Measurements from ENCODE around the gene TRAP1. TPM values are rescaled to one million over a fixed set of nuclear protein-coding genes. Genes with fewer than 3 reads are reported as not detected.

Gene TRAP1
- total and polyA plus RNA-seq, 8 donors = 39.5 to 460 (median 88.7) TPM

DNA sequence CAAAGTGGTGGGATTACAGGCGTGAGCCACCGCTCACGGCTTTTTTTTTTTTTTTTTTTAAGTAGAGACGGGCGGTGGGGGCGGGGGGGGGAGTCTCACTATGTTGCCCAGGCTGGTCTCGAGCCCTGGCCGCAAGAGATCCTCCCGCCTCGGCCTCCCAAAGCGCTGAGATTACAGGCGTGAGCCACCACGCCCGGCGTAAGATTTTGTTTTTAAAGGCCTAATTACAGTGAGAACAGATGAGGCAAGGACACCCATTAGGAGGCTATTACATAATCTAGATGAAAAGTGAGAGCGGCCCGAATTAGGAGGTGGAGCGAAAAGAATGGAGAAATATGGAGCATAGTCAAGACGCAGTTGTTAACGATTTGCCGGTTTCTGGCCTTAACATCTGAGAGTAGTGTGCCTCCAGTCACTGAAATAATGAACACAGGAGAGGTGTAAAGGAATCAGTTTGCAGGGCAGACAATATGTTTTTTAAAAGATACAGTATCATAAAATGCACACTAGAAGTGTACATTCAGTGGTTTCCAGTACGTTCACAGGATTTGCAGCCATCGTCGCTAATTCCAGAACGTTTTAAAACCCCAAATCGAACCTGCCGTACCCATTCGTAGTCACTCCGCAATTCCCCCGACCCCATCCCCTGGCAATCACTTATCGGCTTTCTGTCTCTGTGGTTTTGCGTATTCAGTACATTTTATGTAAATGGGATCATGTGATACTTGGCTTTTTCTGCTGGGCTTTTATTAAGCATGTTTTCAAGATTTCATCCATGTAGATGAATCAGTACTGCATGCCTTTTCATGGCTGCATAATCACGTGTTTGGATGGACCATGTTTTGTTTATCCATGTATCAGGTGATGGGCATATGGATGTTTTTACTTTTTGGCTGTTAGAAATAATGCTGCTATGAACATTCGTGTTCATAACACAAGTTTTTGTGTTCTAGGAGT, 104.5 kb downstream of the TRAP1 start:
- TF ChIP-seq EP300 (IDR thresholded peaks at IDR 0.05) = no peak
- TF ChIP-seq CTCF (IDR thresholded peaks at IDR 0.05) = no peak
- no peak for TF ChIP-seq POLR2A (IDR thresholded peaks at IDR 0.05)
- TF ChIP-seq POLR2AphosphoS5 (IDR thresholded peaks at IDR 0.05) = no peak
- peaks cover 0 to 6% (median 0%) of the 10 kb centered on the region in 4 donors for H3K36me3 ChIP-seq
- peak in 1 of 2 donors; percentile 18 for DNase-seq
- intact Hi-C loops (cut with DNase I; ENCODE audit: low total_unique reads) = no loop called here
- no peaks in the 10 kb centered on the region for H3K27me3 ChIP-seq
- WGBS, 5 donors = 73 to 79% (median 75%) methylated on average over 33 to 34 of the region's 34 CpGs
- H3K9me3 ChIP-seq = no peaks in the 10 kb centered on the region
- H3K4me1 ChIP-seq = peaks cover 21 to 41% (median 33%) of the 10 kb centered on the region in 4 donors
- peak overlapping the region; percentile 90 to 99 (median 91) for H3K4me3 ChIP-seq
- peak overlapping the region in 3 of 5 donors; percentile 88 to 91 (median 90) for H3K27ac ChIP-seq

GRCh38 chr16:3611146-3611975, 106.0 kb downstream of the TRAP1 start, which contains the start of gene SLX4:
Gene SLX4, minus strand, starts transcription at chr16:3611606. Its CDS starts 2,642 bp downstream, at chr16:3608964.
- Histone ChIP-seq H3K9me3 (no peaks in the 10 kb centered on the region), H3K36me3 (peaks cover 0 to 8% (median under 1%) of the 10 kb centered on the region in 4 donors), H3K27me3 (no peaks in the 10 kb centered on the region), H3K4me1 (peaks cover 21 to 41% (median 33%) of the 10 kb centered on the region in 4 donors), H3K4me3 (peak within 1 kb of the TSS; percentile 90 to 99 (median 91)), H3K27ac (peak within 1 kb of the TSS; percentile 84 to 91 (median 88))
- peak; percentile 95 to 98 for DNase-seq
- intact Hi-C loops (cut with DNase I; ENCODE audit: low total_unique reads) = no loop called here
- 0 to 2% (median 0%) methylated on average over 18 to 86 of the region's 86 CpGs for WGBS, 5 donors
- TF ChIP-seq CTCF (IDR thresholded peaks at IDR 0.05) (no peak), POLR2AphosphoS5 (IDR thresholded peaks at IDR 0.05) (peak; percentile 37 to 83 (median 82)), POLR2A (IDR thresholded peaks at IDR 0.05) (peak in 1 of 4 donors; percentile 49)

- no peak for DNase-seq
- intact Hi-C loops (cut with DNase I; ENCODE audit: low total_unique reads) = no loop called here
- Histone ChIP-seq H3K36me3 (peaks cover 0 to 14% (median 6%) of the 10 kb centered on the region in 4 donors), H3K27me3 (no peaks in the 10 kb centered on the region), H3K9me3 (no peaks in the 10 kb centered on the region), H3K27ac (peak overlapping the region; percentile 84 to 91 (median 88)), H3K4me3 (peak overlapping the region; percentile 90 to 99 (median 91)), H3K4me1 (peaks cover 21 to 41% (median 33%) of the 10 kb centered on the region in 4 donors)
- 1 to 4% (median 3%) methylated on average over 10 of the region's 10 CpGs for WGBS, 5 donors
- TF ChIP-seq CTCF (IDR thresholded peaks at IDR 0.05) (no peak), POLR2A (IDR thresholded peaks at IDR 0.05) (no peak), EP300 (IDR thresholded peaks at IDR 0.05) (no peak), POLR2AphosphoS5 (IDR thresholded peaks at IDR 0.05) (no peak)
Observed at GRCh38 chr16:3610698-3611145, 106.6 kb downstream of the TRAP1 start.

All from stomach (tissue), 9 donors.